Activated T-cell treated with anti-CD3 and anti-CD28 coated beads for 24 hours (primary cell): Measurements from ENCODE around the gene ZBTB21.

ENCODE experiments used
- DNase-seq: peaks from one replicate; pipeline ENCODE4 v3.0.0-alpha.2; 2020; ENCODE audit warnings: low read depth

ZBTB21 gene

DNA sequence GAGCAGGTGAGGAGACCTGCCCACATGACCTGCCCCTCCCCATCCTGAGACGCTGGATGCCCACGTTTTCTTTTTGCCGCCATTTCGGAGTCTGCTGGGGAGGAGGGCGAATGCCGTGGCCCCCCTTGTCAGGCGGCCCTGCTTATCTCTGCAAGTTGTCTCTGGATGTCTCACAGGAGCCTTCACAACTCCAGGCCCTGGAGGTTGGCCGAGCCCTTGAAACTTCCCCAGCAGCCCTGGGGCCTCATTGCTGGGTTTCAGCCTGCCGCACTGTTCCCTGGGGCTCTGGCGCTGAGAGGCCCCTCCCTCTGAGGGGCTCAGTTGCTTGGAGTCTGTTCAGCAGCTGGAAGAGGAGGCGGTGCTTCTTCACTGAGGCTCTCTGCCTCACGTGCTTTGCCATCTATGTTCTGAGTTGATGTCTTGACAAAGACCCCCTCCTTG, 29.8 kb upstream of the ZBTB21 start:
- no peak for DNase-seq

DNA sequence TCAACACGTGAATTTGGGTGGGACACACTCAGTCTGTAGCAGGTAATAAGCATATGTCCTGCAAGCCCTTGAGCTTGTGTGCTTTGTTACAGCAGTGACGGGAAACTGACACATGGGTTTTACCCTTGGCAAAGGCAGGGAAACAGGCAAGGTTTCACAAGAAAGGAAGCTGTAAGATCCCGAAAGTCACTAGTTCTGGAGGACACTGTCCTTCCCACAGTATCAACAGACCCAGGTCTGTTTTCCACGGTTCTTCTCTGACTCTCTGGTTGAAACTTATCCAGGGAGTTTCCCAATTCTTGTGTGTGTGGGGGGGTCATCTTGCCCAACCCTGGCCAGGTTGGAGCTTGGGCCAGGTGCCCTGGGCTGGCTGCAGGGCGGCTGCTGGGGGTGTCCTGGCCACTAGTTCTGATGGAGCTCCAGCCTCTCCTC, 29.3 kb upstream of the ZBTB21 start:
- no peak for DNase-seq

- no peak for DNase-seq
Measured at GRCh38 chr21:42038826-42039425, 28.8 kb upstream of the ZBTB21 start.

- DNase-seq, result no peak
Measured at GRCh38 chr21:42038393-42038792, 28.2 kb upstream of the ZBTB21 start.

DNA sequence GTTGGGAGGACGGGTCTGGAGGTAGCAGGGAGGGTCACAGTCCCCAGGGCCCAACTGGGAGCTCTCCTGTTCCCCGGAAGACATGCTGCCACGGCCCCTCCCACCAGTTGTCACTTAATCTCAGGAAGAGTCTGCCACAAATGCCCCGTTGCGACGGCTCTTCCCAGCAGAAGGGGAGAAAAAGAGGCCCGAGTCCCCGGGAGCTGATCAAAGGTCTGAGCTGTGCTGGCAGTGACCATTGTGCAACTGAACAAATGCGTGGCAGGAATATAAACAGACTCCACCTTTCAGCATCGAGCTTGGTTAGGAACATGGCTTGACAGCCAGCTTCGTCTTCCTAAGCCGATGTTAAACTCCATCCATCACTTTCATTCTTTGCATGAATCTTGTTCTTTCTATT, 27.8 kb upstream of the ZBTB21 start:
- DNase-seq, result no peak

- DNase-seq, result no peak
Measured at GRCh38 chr21:42037516-42037915, 27.4 kb upstream of the ZBTB21 start.

DNA sequence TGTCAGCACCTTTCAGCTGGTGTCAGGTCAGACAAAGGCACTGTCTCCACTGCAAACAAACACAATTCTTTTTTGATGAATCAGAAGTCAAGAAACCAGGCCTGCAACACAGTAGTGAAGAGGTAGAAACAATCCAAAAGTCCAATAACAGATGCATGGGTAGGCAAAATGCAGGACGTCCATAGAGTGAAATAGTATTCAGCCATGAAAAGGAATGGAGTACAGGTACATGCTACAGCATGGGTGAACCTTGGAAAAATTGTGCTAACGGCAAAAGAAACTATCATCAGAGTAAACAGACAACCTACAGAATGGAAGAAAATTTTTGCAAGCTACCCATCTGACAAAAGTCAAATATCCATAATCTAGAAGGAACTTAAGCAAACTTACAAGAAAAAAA, 26.2 kb upstream of the ZBTB21 start:
- DNase-seq, result no peak

DNA sequence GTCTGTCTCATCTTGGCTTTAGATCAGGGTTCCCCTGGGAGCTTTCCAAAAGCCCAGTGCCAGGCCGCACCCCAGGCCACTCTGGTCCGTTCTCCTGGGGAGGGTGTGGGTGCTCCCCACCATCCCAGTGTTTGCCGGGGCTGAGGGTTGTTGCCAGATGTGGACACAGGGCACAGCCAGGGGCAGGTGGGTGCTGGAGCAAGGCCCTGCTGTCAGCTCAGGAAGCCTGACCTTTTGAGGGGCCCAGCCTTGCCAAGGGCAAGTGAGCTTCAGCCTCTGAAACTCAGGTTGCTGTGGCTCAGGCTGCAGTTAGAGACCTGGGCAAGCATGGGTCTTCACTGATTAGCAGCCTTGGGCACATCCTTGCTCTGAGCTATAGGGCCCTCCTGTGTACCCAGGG, 22.8 kb upstream of the ZBTB21 start:
- no peak for DNase-seq

- DNase-seq, result no peak
Measured at GRCh38 chr21:42032266-42032665, 22.1 kb upstream of the ZBTB21 start.

GRCh38 chr21:42031816-42032215, 21.7 kb upstream of the ZBTB21 start:
- no peak for DNase-seq

GRCh38 chr21:42031241-42031640, 21.1 kb upstream of the ZBTB21 start:
- DNase-seq, result no peak

GRCh38 chr21:42030311-42030710, 20.2 kb upstream of the ZBTB21 start:
- DNase-seq, result no peak

- DNase-seq, result no peak
Measured at GRCh38 chr21:42028766-42029425, 18.7 kb upstream of the ZBTB21 start.

DNA sequence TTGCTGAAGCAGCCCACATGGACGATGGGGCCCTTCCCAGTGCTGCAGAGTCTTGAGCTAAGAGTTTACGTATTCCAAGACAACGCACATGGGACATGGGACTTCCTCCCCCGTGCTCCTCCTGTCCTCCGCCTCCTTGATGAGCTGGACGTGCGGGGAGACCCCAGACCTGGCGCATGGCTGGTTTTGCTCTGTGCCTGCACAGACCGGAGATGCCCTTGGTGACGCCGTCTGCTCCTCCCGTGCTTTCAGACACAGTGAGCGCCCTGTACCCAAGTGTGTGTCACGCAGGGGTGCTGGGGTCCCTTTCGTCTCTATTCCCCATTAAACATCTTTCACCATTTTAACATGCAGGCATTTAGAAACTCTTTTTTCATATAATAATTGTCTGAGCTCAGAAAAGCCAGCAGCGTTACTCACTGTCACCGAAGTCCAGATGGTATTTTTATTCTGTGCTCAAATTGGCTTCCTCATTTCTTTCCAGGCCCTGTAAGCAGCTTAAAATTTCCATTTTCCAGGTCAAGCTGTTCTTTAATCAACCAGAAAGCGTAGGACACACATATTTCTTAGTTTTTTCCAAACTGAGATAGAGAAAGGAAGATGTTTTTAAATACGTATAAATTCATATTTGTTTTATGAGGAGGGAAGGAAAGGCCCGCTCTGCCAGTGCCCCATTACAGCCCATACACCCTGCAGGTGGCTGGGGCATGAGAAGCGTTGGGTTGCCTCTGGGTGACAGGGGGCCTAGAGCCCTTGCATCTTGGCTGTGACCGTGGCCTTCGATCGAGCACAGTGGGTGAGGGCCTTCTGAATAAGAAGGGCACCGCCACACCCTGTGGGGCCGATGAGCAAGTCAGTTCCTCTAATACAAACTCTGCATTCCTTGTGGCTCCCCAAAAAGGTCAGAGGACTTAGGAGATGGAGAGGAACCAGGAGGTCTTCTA, 17.9 kb upstream of the ZBTB21 start:
- DNase-seq, result no peak

DNA sequence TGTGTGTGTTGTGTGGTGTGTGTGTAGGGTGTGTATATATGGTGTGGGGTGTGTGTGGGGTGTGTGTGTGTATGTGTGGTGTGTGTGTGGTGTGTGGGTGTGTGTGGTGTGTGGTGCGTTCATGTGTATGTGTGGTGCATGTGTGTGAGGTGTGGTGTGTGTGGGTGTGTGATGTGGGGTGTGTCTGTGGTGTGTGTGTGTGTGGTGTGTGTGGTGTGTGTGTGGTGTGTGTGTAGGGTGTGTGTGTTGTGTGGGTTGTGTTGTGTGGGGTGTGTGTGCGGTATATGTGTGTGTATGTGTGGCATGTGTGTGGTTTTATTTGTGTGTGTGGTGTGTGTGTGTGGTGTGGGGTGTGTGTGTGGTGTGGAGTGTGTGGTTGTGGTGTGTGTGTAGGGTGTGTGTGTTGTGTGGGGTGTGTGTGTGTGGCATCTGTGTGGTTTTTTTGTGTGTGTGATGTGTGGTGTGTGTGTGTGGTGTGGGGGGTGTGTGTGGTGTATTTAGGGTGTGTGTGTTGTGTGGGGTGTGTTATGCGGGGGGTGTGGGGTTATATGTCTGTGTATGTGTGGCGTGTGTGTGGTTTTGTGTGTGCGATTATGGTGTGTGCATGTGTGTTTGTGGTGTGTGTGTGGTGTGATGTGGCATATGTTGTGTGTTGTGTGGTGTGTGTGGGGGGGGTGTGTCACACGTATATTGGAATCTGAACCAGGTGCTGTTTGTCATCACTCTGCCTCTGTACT, 17.1 kb upstream of the ZBTB21 start:
- no peak for DNase-seq

DNA sequence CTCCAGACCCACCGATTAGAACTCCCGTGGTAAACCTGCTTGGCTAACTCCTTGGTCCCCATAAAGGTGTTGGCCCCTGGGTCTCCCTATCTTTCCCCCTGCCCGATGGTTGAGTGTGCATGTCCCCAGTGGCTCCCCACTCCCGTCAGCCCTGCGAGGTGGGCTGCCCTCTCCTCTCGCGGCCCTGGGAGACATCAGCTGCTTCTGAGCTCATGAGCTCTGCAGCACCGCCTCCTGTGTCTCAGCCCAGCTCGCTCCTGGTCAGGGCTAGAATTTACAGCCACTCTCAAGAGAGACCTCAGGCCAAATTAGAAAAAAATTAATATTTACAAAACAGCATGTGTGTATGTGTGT, 15.9 kb upstream of the ZBTB21 start:
- DNase-seq, result no peak

DNA sequence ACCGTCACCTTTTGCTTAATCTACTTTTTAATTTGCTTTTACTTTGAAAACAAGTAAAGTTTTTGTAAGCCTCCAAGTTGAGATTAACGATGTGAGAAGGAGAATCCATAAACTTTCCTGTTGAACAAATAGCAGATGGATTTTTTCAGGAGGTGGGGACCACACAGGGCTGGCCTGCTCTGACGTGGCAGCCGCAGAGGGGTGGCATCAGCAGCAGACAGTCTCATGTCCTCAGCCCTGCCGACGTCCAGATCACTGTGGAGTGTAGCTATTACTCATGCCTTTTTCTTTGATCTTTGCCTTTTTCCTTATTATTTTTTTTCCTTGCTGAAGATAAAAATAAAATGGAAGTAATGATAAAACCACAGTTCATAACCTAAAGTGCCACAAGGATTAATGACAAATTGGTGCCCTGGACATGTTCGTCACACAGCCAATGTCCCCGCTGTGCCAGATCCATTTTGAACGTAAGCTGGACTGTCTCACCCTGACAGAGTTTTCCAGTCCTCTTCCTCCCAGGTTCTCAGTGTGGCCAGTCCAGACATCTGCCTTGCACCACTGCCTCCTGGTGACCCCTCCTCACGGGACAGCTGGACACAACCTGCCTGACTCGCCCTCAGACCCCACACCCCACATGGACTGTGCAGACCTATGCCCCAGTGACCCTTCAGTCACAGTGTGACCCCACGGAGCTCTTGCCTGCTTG, 15.4 kb upstream of the ZBTB21 start:
- no peak for DNase-seq

GRCh38 chr21:42022906-42023305, 12.7 kb upstream of the ZBTB21 start:
- no peak for DNase-seq

- DNase-seq, result no peak
Measured at GRCh38 chr21:42022091-42022430, 11.9 kb upstream of the ZBTB21 start.

GRCh38 chr21:42021371-42022090, 11.4 kb upstream of the ZBTB21 start:
- DNase-seq, result no peak

GRCh38 chr21:42019706-42020105, 9.5 kb upstream of the ZBTB21 start:
- no peak for DNase-seq
